ENCODE data around the gene NDUFS4. TPM values are rescaled to one million over a fixed set of nuclear protein-coding genes. Genes with fewer than 3 reads are reported as not detected.

NDUFS4 gene
- 10 to 100 TPM; 45.0 to 48.8 TPM for total RNA-seq

GRCh38 chr5:53560506-53561191, at the start of gene NDUFS4:
Gene NDUFS4 (plus strand): TSS chr5:53560639. CDS start chr5:53560663, 24 bp downstream.

Other genes starting within 250 kb of the NDUFS4 start
- gene FST, start 80.0 kb upstream of the NDUFS4 start, total RNA-seq = under 1 TPM; 0.15 to 0.31 TPM

Data from activated naive CD4-positive, alpha-beta T cell treated with anti-CD3 and anti-CD28 coated beads, Interleukin-2, amount 10 ng/mL, durations not matched to agents 5 hours and 36 hours (primary cell).